ENCODE results near the gene ROBO2. TPM values are rescaled to one million over a fixed set of nuclear protein-coding genes. Genes with fewer than 3 reads are reported as not detected.

Gene ROBO2
- total and polyA plus RNA-seq, 8 donors = 0.65 to 4.3 (median 1.6) TPM

- H3K36me3 ChIP-seq = no peaks in the 10 kb centered on the region
- FAIRE-seq = no peak
- no peaks in the 10 kb centered on the region for H3K9me3 ChIP-seq
- no peaks in the 10 kb centered on the region for H3K4me1 ChIP-seq
- 49 to 56% methylated on average over 5 of the region's 5 CpGs for WGBS, 2 donors
- no peak for DNase-seq
- TF ChIP-seq CTCF (IDR thresholded peaks at IDR 0.05) = no peak
- H3K4me3 ChIP-seq = no peak overlapping the region
- intact Hi-C loops (cut with DNase I) = no loop called here
- no peaks in the 10 kb centered on the region for H3K27me3 ChIP-seq
- no peak overlapping the region for H3K27ac ChIP-seq
- no peak for ATAC-seq
These were observed 532.2 kb downstream of the ROBO2 start for GRCh38 chr3:77571971-77572715.

GRCh38 chr3:77577264-77577663 lies 537.4 kb downstream of the ROBO2 start:
- H3K4me1 ChIP-seq = no peaks in the 10 kb centered on the region
- 46 to 62% methylated on average over 3 of the region's 3 CpGs for WGBS, 2 donors
- no peak overlapping the region for H3K4me3 ChIP-seq
- TF ChIP-seq CTCF (IDR thresholded peaks at IDR 0.05) = no peak
- intact Hi-C loops (cut with DNase I) = no loop called here
- ATAC-seq = no peak
- no peak for FAIRE-seq
- no peak overlapping the region for H3K27ac ChIP-seq
- H3K36me3 ChIP-seq = no peaks in the 10 kb centered on the region
- DNase-seq = no peak
- H3K9me3 ChIP-seq = no peaks in the 10 kb centered on the region
- H3K27me3 ChIP-seq = no peaks in the 10 kb centered on the region

- TF ChIP-seq CTCF (IDR thresholded peaks at IDR 0.05) = no peak
- H3K4me1 ChIP-seq = no peaks in the 10 kb centered on the region
- no peak overlapping the region for H3K4me3 ChIP-seq
- no peak for FAIRE-seq
- no peak for ATAC-seq
- no peaks in the 10 kb centered on the region for H3K27me3 ChIP-seq
- no peak for DNase-seq
- WGBS, 2 donors = 59 to 64% methylated on average over 4 of the region's 4 CpGs
- no peaks in the 10 kb centered on the region for H3K36me3 ChIP-seq
- H3K27ac ChIP-seq = no peak overlapping the region
- H3K9me3 ChIP-seq = no peaks in the 10 kb centered on the region
- intact Hi-C loops (cut with DNase I) = no loop called here
These were observed 546.3 kb downstream of the ROBO2 start for GRCh38 chr3:77586216-77586615.

- no peaks in the 10 kb centered on the region for H3K9me3 ChIP-seq
- DNase-seq (no peak), ATAC-seq (no peak), FAIRE-seq (no peak)
- H3K36me3 ChIP-seq = no peaks in the 10 kb centered on the region
- intact Hi-C loops (cut with DNase I) = no loop called here
- no peak for TF ChIP-seq CTCF (IDR thresholded peaks at IDR 0.05)
- H3K27me3 ChIP-seq = no peaks in the 10 kb centered on the region
- WGBS, 2 donors = 60 to 76% methylated on average over 3 of the region's 3 CpGs
- H3K4me3 ChIP-seq = no peak overlapping the region
- H3K4me1 ChIP-seq = no peaks in the 10 kb centered on the region
- no peak overlapping the region for H3K27ac ChIP-seq
These were observed 549.0 kb downstream of the ROBO2 start for GRCh38 chr3:77588863-77589262.

GRCh38 chr3:77590191-77590590 lies 550.3 kb downstream of the ROBO2 start:
- Histone ChIP-seq H3K27ac (no peak overlapping the region), H3K27me3 (no peaks in the 10 kb centered on the region), H3K4me1 (no peaks in the 10 kb centered on the region), H3K4me3 (no peak overlapping the region), H3K36me3 (no peaks in the 10 kb centered on the region), H3K9me3 (no peaks in the 10 kb centered on the region)
- intact Hi-C loops (cut with DNase I) = no loop called here
- no peak for TF ChIP-seq CTCF (IDR thresholded peaks at IDR 0.05)
- ATAC-seq = no peak
- WGBS, 2 donors = 61 to 68% methylated on average over 3 of the region's 3 CpGs
- FAIRE-seq = no peak
- no peak for DNase-seq

All from pancreas (tissue), 10 donors.